Naive thymus-derived CD4-positive, alpha-beta T cell (primary cell): ENCODE data around the gene MRFAP1. TPM values are rescaled to one million over a fixed set of nuclear protein-coding genes. Genes with fewer than 3 reads are reported as not detected.

ENCODE experiments used
- ATAC-seq: fragments of 150-1000 bp; cut with Tn5 transposase; 2 replicates; pipeline ENCODE4 v1.10.0; 2021; ENCODE audit warnings: mild to moderate bottlenecking, moderate library complexity
- CTCF ChIA-PET: fragments of 350-600 bp; sonication (Branson Sonifier 250); formaldehyde crosslinking; loops from one replicate; lab custom pipeline; 2021; ENCODE audit warnings: antibody characterized with exemption; lab: Charles Lee
- POLR2A ChIA-PET: fragments of 350-600 bp; sonication (Branson Sonifier 250); formaldehyde crosslinking; loops from one replicate; lab custom pipeline; 2021; ENCODE audit warnings: antibody characterized with exemption, inconsistent platforms; lab: Charles Lee
- DNase-seq, 9 donors: peaks; one replicate each; pipeline versions ENCODE4 v3.0.0 to v3.0.0-alpha.2; 2020 to 2022; ENCODE audit warnings: mixed read lengths in 1 of 9
- H3K27ac ChIP-seq: one replicate; pipeline ENCODE4 v1.7.0; 2013; ENCODE audit warnings: mild to moderate bottlenecking, low read depth, low read length, moderate library complexity
- H3K27me3 ChIP-seq, 2 donors: one replicate each; pipeline ENCODE4 v1.7.0; 2013; ENCODE audit warnings: low read length in 2 of 2, mild to moderate bottlenecking in 2 of 2, moderate library complexity in 2 of 2; ENCODE audit not compliant: control insufficient read depth in 2 of 2, insufficient read depth in 2 of 2
- H3K36me3 ChIP-seq, 3 experiments: 1 replicate in 2 of 3; 2 replicates in 1 of 3; pipeline ENCODE4 v1.7.0; 2013; ENCODE audit warnings: low read length in 3 of 3, mild to moderate bottlenecking in 3 of 3, moderate library complexity in 1 of 3; ENCODE audit not compliant: insufficient read depth in 3 of 3, control insufficient read depth in 2 of 3
- H3K4me1 ChIP-seq, 2 donors: one replicate each; pipeline ENCODE4 v1.7.0; 2013; ENCODE audit warnings: low read length in 2 of 2, mild to moderate bottlenecking in 2 of 2, moderate library complexity in 1 of 2; ENCODE audit not compliant: control insufficient read depth in 2 of 2, insufficient read depth in 2 of 2
- H3K4me3 ChIP-seq: 2 replicates; pipeline ENCODE4 v1.7.0; 2013; ENCODE audit warnings: mild to moderate bottlenecking, low read length
- H3K9me3 ChIP-seq, 3 experiments: 1 replicate in 2 of 3; 2 replicates in 1 of 3; pipeline ENCODE4 v1.7.0; 2013; ENCODE audit warnings: low read length in 3 of 3; ENCODE audit not compliant: control insufficient read depth in 2 of 3
- H3K27ac Mint-ChIP-seq, 9 donors: one replicate each; pipeline ENCODE4 v1.8.0; 2020 to 2022; ENCODE audit warnings: mixed read lengths in 9 of 9, mild to moderate bottlenecking in 8 of 9, moderate library complexity in 5 of 9, inconsistent platforms in 2 of 9
- H3K27me3 Mint-ChIP-seq, 5 donors: one replicate each; pipeline ENCODE4 v1.8.0; 2021 to 2022; ENCODE audit warnings: mixed read lengths in 5 of 5, mild to moderate bottlenecking in 1 of 5
- H3K36me3 Mint-ChIP-seq, 5 donors: one replicate each; pipeline ENCODE4 v1.8.0; 2020 to 2022; ENCODE audit warnings: mixed read lengths in 5 of 5, mild to moderate bottlenecking in 3 of 5, inconsistent platforms in 1 of 5
- H3K4me1 Mint-ChIP-seq, 7 donors: one replicate each; pipeline ENCODE4 v1.8.0; 2020 to 2022; ENCODE audit warnings: mixed read lengths in 7 of 7, mild to moderate bottlenecking in 3 of 7, inconsistent platforms in 1 of 7
- H3K4me3 Mint-ChIP-seq, 10 donors: one replicate each; pipeline ENCODE4 v1.8.0; 2020 to 2022; ENCODE audit warnings: mild to moderate bottlenecking in 10 of 10, mixed read lengths in 10 of 10, moderate library complexity in 6 of 10, inconsistent platforms in 2 of 10
- H3K9me3 Mint-ChIP-seq, 11 donors: one replicate each; pipeline ENCODE4 v1.8.0; 2020 to 2022; ENCODE audit warnings: mixed read lengths in 11 of 11, mild to moderate bottlenecking in 4 of 11, inconsistent platforms in 1 of 11, moderate library complexity in 1 of 11
- intact Hi-C, 2 donors: fragments of 100-400 bp; cut with micrococcal nuclease; formaldehyde crosslinking; loops; one replicate each; pipeline ENCODE4 v1.15.1; 2023
- polyA plus RNA-seq, 2 donors: library from polyadenylated mRNA; unstranded; fragments of 300-500 nt; fragmentation: Illumina TruSeq; gene quantifications; one replicate each; pipeline ENCODE4 v1.2.3, GENCODE V29; 2021
- total RNA-seq, 6 experiments: library from RNA in 5 of 6; stranded (reverse) in 5 of 6; gene quantifications; 1 replicate in 5 of 6; 2 replicates in 1 of 6; pipeline ENCODE4 v1.2.3 and lab custom pipeline; 2021 to 2026

The MRFAP1 gene
- total and polyA plus RNA-seq, 7 experiments from 2014 or later: 120 to 199 (median 139) TPM

- ChIA-PET CTCF (no interaction called here), POLR2A (interaction anchor here (1.6 kb wide), 1 partner anchor 19 kb away, joined by 5 read pairs; the partner anchor contains the start of gene MRFAP1)
- Histone ChIP-seq H3K4me1 (no peaks in the 10 kb centered on the region), H3K27ac (no peak overlapping the region), H3K36me3 (peaks cover 0 to 49% (median 7%) of the 10 kb centered on the region in 3 experiments), H3K4me3 (no peak overlapping the region), H3K27me3 (no peaks in the 10 kb centered on the region), H3K9me3 (no peaks in the 10 kb centered on the region)
- Mint-ChIP-seq H3K27me3 (no peaks in the 10 kb centered on the region), H3K4me1 (no peaks in the 10 kb centered on the region), H3K27ac (peak overlapping the region in 4 of 9 donors; percentile 20 to 66 (median 46)), H3K4me3 (no peak overlapping the region), H3K9me3 (peaks cover 0 to 4% (median 0%) of the 10 kb centered on the region in 11 donors), H3K36me3 (peaks cover 18 to 41% (median 25%) of the 10 kb centered on the region in 5 donors)
- ATAC-seq: no peak
- intact Hi-C loops: no loop called here
- DNase-seq: no peak
These were observed 19.5 kb upstream of the MRFAP1 start for GRCh38 chr4:6620891-6621555.

- Mint-ChIP-seq H3K27ac (peak overlapping the region in 3 of 9 donors; percentile 20 to 58 (median 20)), H3K9me3 (peaks cover 0 to 4% (median 0%) of the 10 kb centered on the region in 11 donors), H3K4me1 (no peaks in the 10 kb centered on the region), H3K36me3 (peaks cover 12 to 36% (median 20%) of the 10 kb centered on the region in 5 donors), H3K27me3 (no peaks in the 10 kb centered on the region), H3K4me3 (no peak overlapping the region)
- no peaks in the 10 kb centered on the region for H3K4me1 ChIP-seq
- H3K36me3 ChIP-seq: peaks cover 0 to 44% (median 7%) of the 10 kb centered on the region in 3 experiments
- ChIA-PET POLR2A (no interaction called here), CTCF (no interaction called here)
- ATAC-seq (no peak), DNase-seq (no peak)
- no peak overlapping the region for H3K27ac ChIP-seq
- H3K27me3 ChIP-seq: no peaks in the 10 kb centered on the region
- H3K9me3 ChIP-seq: no peaks in the 10 kb centered on the region
- no peak overlapping the region for H3K4me3 ChIP-seq
- intact Hi-C loops: no loop called here
These were observed 18.9 kb upstream of the MRFAP1 start for GRCh38 chr4:6621556-6621927.

- H3K27ac Mint-ChIP-seq: no peak overlapping the region
These were observed 17.7 kb upstream of the MRFAP1 start for GRCh38 chr4:6622744-6623143.

GRCh38 chr4:6625256-6625655, 15.2 kb upstream of the MRFAP1 start:
- H3K9me3 ChIP-seq: no peaks in the 10 kb centered on the region
- peaks cover 0 to 1% (median 0%) of the 10 kb centered on the region in 11 donors for H3K9me3 Mint-ChIP-seq
- intact Hi-C loops: no loop called here
- CTCF ChIA-PET: no interaction called here
- H3K4me1 Mint-ChIP-seq: no peaks in the 10 kb centered on the region
- H3K4me1 ChIP-seq: no peaks in the 10 kb centered on the region
- H3K4me3 ChIP-seq: no peak overlapping the region
- no peaks in the 10 kb centered on the region for H3K27me3 ChIP-seq
- H3K27ac ChIP-seq: no peak overlapping the region
- no peak for DNase-seq
- H3K36me3 ChIP-seq: peaks cover 0 to 10% (median 0%) of the 10 kb centered on the region in 3 experiments
- peaks cover 0 to 3% (median 0%) of the 10 kb centered on the region in 5 donors for H3K27me3 Mint-ChIP-seq
- POLR2A ChIA-PET: no interaction called here
- no peak overlapping the region for H3K27ac Mint-ChIP-seq
- no peak for ATAC-seq
- H3K4me3 Mint-ChIP-seq: no peak overlapping the region
- H3K36me3 Mint-ChIP-seq: peaks cover 3 to 12% (median 5%) of the 10 kb centered on the region in 5 donors

More at GRCh38 chr4:6622744-6623143, 17.7 kb upstream of the MRFAP1 start:
- POLR2A ChIA-PET: no interaction called here
- Mint-ChIP-seq H3K4me1 (no peaks in the 10 kb centered on the region), H3K27me3 (no peaks in the 10 kb centered on the region), H3K36me3 (peaks cover 6 to 24% (median 12%) of the 10 kb centered on the region in 5 donors), H3K4me3 (no peak overlapping the region), H3K9me3 (peaks cover 0 to 1% (median 0%) of the 10 kb centered on the region in 11 donors)
- intact Hi-C loops: loop anchor here in 1 of 2 donors (1.0 kb wide), 1 partner anchor 18 kb away; the partner anchor contains the start of gene MRFAP1
- DNase-seq: no peak
- H3K4me1 ChIP-seq: no peaks in the 10 kb centered on the region
- H3K27me3 ChIP-seq: no peaks in the 10 kb centered on the region
- CTCF ChIA-PET: no interaction called here
- H3K36me3 ChIP-seq: peaks cover 0 to 32% (median 7%) of the 10 kb centered on the region in 3 experiments
- no peak overlapping the region for H3K4me3 ChIP-seq
- H3K27ac ChIP-seq: no peak overlapping the region
- H3K9me3 ChIP-seq: no peaks in the 10 kb centered on the region
- ATAC-seq: no peak

DNA sequence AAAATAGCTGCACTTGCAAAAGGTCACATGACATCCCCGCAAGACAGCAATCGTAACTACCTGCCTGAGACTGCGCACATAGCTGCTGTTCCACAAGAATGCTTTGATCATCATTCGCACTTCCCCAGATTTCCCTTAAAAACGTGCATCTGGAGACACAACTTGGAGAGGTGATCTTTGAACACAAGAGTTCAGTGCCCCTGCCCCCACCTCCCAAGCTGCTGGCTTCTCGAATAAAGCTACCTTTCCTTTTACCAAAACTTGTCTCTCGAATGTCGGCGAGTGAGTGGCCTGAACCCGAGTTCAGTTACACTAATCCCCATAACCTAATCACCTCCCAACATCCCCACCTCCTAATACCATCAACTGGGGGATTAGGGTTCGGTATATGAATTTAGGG, 14.4 kb upstream of the MRFAP1 start:
- intact Hi-C loops: no loop called here
- no peak overlapping the region for H3K27ac ChIP-seq

GRCh38 chr4:6627832-6628231, 12.7 kb upstream of the MRFAP1 start:
- Histone ChIP-seq H3K9me3 (no peaks in the 10 kb centered on the region), H3K4me1 (no peaks in the 10 kb centered on the region), H3K27me3 (no peaks in the 10 kb centered on the region), H3K4me3 (no peak overlapping the region), H3K36me3 (peaks cover 0 to under 1% (median 0%) of the 10 kb centered on the region in 3 experiments), H3K27ac (no peak overlapping the region)
- no peaks in the 10 kb centered on the region for H3K4me1 Mint-ChIP-seq
- peaks cover 0 to 1% (median 0%) of the 10 kb centered on the region in 11 donors for H3K9me3 Mint-ChIP-seq
- intact Hi-C loops: no loop called here
- peaks cover 0 to 8% (median 0%) of the 10 kb centered on the region in 5 donors for H3K27me3 Mint-ChIP-seq
- no peaks in the 10 kb centered on the region for H3K36me3 Mint-ChIP-seq
- H3K4me3 Mint-ChIP-seq: no peak overlapping the region
- ChIA-PET POLR2A (no interaction called here), CTCF (no interaction called here)
- H3K27ac Mint-ChIP-seq: no peak overlapping the region
- DNase-seq: no peak
- no peak for ATAC-seq

More for the DNA sequence above, 14.4 kb upstream of the MRFAP1 start:
- ChIA-PET POLR2A (no interaction called here), CTCF (interaction anchor here (0.5 kb wide), 1 partner anchor 1166 kb away, joined by 3 read pairs; no protein-coding TSS in a partner anchor)
- ATAC-seq (no peak), DNase-seq (no peak)
- peaks cover 0 to 8% (median 0%) of the 10 kb centered on the region in 3 experiments for H3K36me3 ChIP-seq
- Mint-ChIP-seq H3K4me1 (no peaks in the 10 kb centered on the region), H3K27me3 (peaks cover 0 to 8% (median 0%) of the 10 kb centered on the region in 5 donors), H3K9me3 (peaks cover 0 to 1% (median 0%) of the 10 kb centered on the region in 11 donors), H3K4me3 (no peak overlapping the region), H3K36me3 (peaks cover 3 to 10% (median 5%) of the 10 kb centered on the region in 5 donors), H3K27ac (no peak overlapping the region)
- H3K27me3 ChIP-seq: no peaks in the 10 kb centered on the region
- no peak overlapping the region for H3K4me3 ChIP-seq
- no peaks in the 10 kb centered on the region for H3K4me1 ChIP-seq
- H3K9me3 ChIP-seq: no peaks in the 10 kb centered on the region
